ENCODE data around the gene OR1I1.

OR1I1 gene

DNA sequence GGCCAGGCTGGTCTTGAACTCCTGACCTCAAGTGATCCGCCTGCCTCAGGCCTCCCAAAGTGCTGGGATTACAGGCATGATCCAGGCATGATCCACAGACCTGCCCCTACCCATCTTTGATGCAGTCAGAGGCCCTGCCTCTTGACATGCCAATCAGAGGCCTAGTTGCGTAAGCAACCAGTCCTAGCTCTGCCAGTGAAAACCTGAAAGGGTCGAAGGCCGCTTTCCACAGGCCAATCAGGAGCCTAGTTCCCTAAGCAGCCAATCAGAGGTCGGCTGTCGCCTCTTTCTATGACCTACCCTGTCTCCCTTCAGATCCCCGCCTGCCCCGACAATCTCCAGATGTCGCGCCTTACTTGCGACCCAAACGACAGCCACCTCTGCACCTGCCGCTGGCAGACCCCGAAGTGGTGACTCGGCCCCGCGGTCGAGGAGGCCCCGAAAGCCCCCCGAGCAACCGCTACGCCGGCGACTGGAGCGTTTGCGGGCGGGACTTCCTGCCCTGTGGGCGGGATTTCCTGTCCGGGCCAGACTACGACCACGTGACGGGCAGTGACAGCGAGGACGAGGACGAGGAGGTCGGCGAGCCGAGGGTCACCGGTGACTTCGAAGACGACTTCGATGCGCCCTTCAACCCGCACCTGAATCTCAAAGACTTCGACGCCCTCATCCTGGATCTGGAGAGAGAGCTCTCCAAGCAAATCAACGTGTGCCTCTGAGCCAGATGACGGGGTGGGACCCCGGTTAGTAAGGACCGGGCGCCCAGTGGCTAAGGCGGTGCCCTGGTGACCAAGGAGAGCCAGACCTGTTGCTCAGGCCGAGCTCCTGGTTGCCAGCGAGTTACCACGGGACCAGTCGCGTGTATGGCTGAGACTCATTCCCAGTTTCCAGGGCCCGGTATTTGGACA lies 31.5 kb downstream of the OR1I1 start:
- no peak for TF ChIP-seq EGR1 (IDR thresholded peaks at IDR 0.05)
- TF ChIP-seq CEBPB (IDR thresholded peaks at IDR 0.05), result peak; percentile 54

DNA sequence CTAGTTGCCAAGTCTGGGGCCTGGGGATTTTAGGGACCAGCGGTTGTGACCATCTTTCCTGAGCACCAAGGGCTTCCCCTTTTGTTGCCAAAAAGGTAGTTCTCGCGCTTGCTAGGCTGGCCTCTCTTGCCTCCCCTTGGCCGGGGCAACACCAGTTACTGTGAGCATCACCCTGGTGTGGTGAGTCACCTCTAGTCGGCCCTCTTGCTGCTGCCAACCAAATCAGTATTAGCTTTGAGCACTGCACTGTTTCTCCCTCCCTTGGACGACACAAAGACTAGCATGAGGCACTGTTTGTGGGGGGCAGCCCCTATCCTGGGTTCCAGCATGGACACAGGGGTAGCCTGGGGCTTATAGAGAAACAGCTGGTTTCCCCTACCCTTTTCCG lies 32.1 kb downstream of the OR1I1 start:
- no peak for TF ChIP-seq NFIC (IDR thresholded peaks at IDR 0.05)
- no peak for TF ChIP-seq EP300 (IDR thresholded peaks at IDR 0.05; ENCODE audit: borderline replicate concordance)
- TF ChIP-seq TEAD4 (IDR thresholded peaks at IDR 0.05), result no peak
- TF ChIP-seq ZBTB7A (IDR thresholded peaks at IDR 0.05; ENCODE audit: low read depth), result no peak
- TF ChIP-seq, protein P1, sequence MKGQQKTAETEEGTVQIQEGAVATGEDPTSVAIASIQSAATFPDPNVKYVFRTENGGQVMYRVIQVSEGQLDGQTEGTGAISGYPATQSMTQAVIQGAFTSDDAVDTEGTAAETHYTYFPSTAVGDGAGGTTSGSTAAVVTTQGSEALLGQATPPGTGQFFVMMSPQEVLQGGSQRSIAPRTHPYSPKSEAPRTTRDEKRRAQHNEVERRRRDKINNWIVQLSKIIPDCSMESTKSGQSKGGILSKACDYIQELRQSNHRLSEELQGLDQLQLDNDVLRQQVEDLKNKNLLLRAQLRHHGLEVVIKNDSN (IDR thresholded peaks at IDR 0.05), result no peak
- TF ChIP-seq CEBPB (IDR thresholded peaks at IDR 0.05), result no peak
- TF ChIP-seq FOXM1 (IDR thresholded peaks at IDR 0.05; ENCODE audit: borderline replicate concordance, low read depth), result no peak
- TF ChIP-seq, protein P2, sequence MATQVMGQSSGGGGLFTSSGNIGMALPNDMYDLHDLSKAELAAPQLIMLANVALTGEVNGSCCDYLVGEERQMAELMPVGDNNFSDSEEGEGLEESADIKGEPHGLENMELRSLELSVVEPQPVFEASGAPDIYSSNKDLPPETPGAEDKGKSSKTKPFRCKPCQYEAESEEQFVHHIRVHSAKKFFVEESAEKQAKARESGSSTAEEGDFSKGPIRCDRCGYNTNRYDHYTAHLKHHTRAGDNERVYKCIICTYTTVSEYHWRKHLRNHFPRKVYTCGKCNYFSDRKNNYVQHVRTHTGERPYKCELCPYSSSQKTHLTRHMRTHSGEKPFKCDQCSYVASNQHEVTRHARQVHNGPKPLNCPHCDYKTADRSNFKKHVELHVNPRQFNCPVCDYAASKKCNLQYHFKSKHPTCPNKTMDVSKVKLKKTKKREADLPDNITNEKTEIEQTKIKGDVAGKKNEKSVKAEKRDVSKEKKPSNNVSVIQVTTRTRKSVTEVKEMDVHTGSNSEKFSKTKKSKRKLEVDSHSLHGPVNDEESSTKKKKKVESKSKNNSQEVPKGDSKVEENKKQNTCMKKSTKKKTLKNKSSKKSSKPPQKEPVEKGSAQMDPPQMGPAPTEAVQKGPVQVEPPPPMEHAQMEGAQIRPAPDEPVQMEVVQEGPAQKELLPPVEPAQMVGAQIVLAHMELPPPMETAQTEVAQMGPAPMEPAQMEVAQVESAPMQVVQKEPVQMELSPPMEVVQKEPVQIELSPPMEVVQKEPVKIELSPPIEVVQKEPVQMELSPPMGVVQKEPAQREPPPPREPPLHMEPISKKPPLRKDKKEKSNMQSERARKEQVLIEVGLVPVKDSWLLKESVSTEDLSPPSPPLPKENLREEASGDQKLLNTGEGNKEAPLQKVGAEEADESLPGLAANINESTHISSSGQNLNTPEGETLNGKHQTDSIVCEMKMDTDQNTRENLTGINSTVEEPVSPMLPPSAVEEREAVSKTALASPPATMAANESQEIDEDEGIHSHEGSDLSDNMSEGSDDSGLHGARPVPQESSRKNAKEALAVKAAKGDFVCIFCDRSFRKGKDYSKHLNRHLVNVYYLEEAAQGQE (IDR thresholded peaks at IDR 0.05; ENCODE audit: low read depth), result no peak
- no peak for TF ChIP-seq CREB1 (IDR thresholded peaks at IDR 0.05; ENCODE audit: low read depth)
- TF ChIP-seq TAF1 (IDR thresholded peaks at IDR 0.05; ENCODE audit: low read depth), result no peak
- no peak for TF ChIP-seq YY1 (IDR thresholded peaks at IDR 0.05; ENCODE audit: low read depth)
- TF ChIP-seq, protein P3, sequence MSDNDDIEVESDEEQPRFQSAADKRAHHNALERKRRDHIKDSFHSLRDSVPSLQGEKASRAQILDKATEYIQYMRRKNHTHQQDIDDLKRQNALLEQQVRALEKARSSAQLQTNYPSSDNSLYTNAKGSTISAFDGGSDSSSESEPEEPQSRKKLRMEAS (IDR thresholded peaks at IDR 0.05), result no peak
- TF ChIP-seq EGR1 (IDR thresholded peaks at IDR 0.05), result no peak
- TF ChIP-seq RAD21 (IDR thresholded peaks at IDR 0.05; ENCODE audit: low read depth), result no peak
- no peak for TF ChIP-seq TCF12 (IDR thresholded peaks at IDR 0.05; ENCODE audit: low read depth)

DNA sequence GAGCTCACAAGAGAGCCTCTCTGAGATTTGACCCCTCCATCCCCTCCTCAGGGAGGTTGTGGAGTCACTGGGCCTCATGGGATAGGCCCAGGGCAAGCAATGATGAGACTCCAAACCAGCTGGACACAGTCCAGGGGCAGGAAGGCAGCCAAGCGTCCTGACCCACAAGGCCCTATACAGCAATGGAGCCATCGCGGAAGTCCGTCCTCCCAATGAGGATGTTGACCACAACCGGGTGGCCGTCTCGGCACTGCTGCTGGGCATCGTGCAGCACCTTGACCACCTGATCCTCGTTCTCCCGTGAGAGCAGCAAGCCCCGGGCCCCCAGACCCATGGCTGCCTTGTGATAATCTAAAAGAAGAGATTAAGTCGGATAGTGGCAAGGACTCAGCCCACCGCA lies 33.1 kb downstream of the OR1I1 start:
- TF ChIP-seq, protein P2 (IDR thresholded peaks at IDR 0.05; ENCODE audit: low read depth), result no peak
- TF ChIP-seq TEAD4 (IDR thresholded peaks at IDR 0.05) (no peak), ZBTB7A (IDR thresholded peaks at IDR 0.05; ENCODE audit: low read depth) (no peak), EP300 (IDR thresholded peaks at IDR 0.05; ENCODE audit: borderline replicate concordance) (no peak), CEBPB (IDR thresholded peaks at IDR 0.05) (no peak), RAD21 (IDR thresholded peaks at IDR 0.05; ENCODE audit: low read depth) (no peak), NFIC (IDR thresholded peaks at IDR 0.05) (no peak), TCF12 (IDR thresholded peaks at IDR 0.05; ENCODE audit: low read depth) (no peak), YY1 (IDR thresholded peaks at IDR 0.05; ENCODE audit: low read depth) (no peak), CREB1 (IDR thresholded peaks at IDR 0.05; ENCODE audit: low read depth) (no peak), TAF1 (IDR thresholded peaks at IDR 0.05; ENCODE audit: low read depth) (no peak), EGR1 (IDR thresholded peaks at IDR 0.05) (no peak), FOXM1 (IDR thresholded peaks at IDR 0.05; ENCODE audit: borderline replicate concordance, low read depth) (no peak)
- TF ChIP-seq, protein P3 (IDR thresholded peaks at IDR 0.05), result no peak
- TF ChIP-seq, protein P1 (IDR thresholded peaks at IDR 0.05), result no peak

DNA sequence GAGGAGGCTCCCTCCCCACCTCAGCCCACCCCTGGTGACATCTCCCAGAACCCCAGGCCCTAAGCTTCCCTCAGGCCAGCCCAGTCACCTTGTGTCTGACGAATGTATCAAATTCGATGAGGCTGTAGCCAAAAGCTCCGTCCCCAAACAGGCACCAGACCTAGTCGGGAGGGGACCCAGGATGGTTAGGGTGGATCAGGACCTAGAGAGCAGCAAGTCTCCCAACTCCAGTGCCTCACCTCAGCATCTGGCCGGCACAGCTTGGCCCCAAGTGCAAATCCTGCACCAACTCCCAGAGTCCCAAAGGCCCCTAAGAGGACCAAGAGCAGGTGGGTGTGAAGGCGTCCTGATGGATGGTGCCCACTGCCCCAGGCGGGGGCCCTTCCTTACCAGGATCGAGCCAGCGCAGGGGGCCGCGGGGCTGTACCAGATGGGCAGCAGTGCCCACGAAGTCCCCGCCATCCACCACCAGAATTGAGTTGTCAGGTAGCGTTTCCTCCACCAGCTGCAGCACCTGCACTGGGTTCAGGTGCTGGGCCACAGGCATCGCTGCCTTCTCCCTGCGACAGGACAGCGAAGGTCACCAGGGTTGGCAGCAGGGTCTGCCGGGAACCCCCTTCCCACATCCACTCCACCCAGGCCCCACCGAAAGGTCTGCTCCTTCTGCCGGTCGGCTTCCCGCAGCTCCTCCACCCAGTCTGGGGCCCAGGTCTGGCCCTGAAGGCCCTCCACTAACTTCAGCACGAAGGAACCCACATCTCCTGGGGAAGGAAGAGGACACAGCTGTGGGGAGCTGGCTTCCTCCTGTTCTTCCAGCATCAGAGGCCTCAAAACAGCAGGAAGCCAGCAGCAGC lies 34.0 kb downstream of the OR1I1 start:
- TF ChIP-seq RAD21 (IDR thresholded peaks at IDR 0.05; ENCODE audit: low read depth), result no peak
- TF ChIP-seq NFIC (IDR thresholded peaks at IDR 0.05), result no peak
- TF ChIP-seq, protein P2 (IDR thresholded peaks at IDR 0.05; ENCODE audit: low read depth), result no peak
- TF ChIP-seq EGR1 (IDR thresholded peaks at IDR 0.05), result no peak
- no peak for TF ChIP-seq CREB1 (IDR thresholded peaks at IDR 0.05; ENCODE audit: low read depth)
- TF ChIP-seq TEAD4 (IDR thresholded peaks at IDR 0.05), result no peak
- TF ChIP-seq CEBPB (IDR thresholded peaks at IDR 0.05), result no peak
- TF ChIP-seq, protein P1 (IDR thresholded peaks at IDR 0.05), result no peak
- no peak for TF ChIP-seq TAF1 (IDR thresholded peaks at IDR 0.05; ENCODE audit: low read depth)
- TF ChIP-seq TCF12 (IDR thresholded peaks at IDR 0.05; ENCODE audit: low read depth), result no peak
- no peak for TF ChIP-seq ZBTB7A (IDR thresholded peaks at IDR 0.05; ENCODE audit: low read depth)
- no peak for TF ChIP-seq YY1 (IDR thresholded peaks at IDR 0.05; ENCODE audit: low read depth)
- no peak for TF ChIP-seq FOXM1 (IDR thresholded peaks at IDR 0.05; ENCODE audit: borderline replicate concordance, low read depth)
- TF ChIP-seq EP300 (IDR thresholded peaks at IDR 0.05; ENCODE audit: borderline replicate concordance), result no peak
- TF ChIP-seq, protein P3 (IDR thresholded peaks at IDR 0.05), result no peak

All from Ishikawa (cell line).